GM19023 (cell line): ENCODE results near the gene PID1.

Experiments used
- ATAC-seq: cut with Tn5 transposase; IDR thresholded peaks from one replicate; pipeline ENCODE4 v1.9.1; 2021; ENCODE audit warnings: mild to moderate bottlenecking, moderate library complexity; ENCODE audit not compliant: unreplicated experiment

The PID1 gene

GRCh38 chr2:229127471-229127870 lies 143.6 kb downstream of the PID1 start:
- no peak for ATAC-seq

- no peak for ATAC-seq
Measured at GRCh38 chr2:229126066-229126465, 145.0 kb downstream of the PID1 start.

GRCh38 chr2:229124136-229124535 lies 147.0 kb downstream of the PID1 start:
- ATAC-seq = no peak

- peak; percentile 54 for ATAC-seq
Measured at GRCh38 chr2:229118927-229119326, 152.2 kb downstream of the PID1 start.

- ATAC-seq = no peak
Measured at GRCh38 chr2:229118336-229118735, 152.8 kb downstream of the PID1 start.

DNA sequence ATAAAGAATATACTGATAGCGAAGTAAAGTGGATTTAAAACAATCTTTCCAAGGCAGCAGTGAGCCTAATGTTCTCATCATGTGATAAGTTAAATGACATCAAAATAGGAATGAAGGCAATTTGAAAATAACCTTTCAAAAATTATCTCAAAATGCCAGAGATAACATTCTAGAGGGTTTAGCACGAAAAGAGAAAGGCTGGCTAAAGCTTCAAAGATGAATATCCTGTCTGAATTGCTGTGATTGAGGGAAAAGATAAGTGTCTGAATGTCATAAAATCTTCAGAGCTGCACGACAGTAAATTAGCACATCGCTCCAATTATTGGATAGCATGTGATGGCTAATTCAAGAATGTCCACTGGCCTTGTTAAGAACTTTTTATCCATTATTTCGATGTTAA lies 159.3 kb downstream of the PID1 start:
- no peak for ATAC-seq

GRCh38 chr2:229109195-229109594 lies 161.9 kb downstream of the PID1 start:
- ATAC-seq = no peak

DNA sequence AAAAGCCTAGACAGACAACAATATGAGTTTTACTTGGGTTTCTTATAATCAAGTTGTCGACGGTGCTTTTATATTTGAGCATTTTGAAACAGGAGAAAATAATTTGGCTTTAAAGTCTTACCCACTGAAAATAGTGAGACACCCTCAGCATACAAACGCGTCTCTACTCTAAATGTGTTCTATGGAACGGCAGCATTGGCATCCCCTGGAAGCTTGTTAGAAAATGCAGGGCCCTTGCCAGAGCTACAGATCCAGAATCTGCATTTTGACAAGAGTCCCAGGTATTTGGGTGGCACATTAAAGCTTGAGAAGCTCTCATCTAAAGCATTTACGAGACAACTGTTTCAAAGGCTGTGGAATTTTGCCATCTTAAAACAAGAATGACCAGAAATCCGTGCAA lies 163.5 kb downstream of the PID1 start:
- ATAC-seq = no peak

DNA sequence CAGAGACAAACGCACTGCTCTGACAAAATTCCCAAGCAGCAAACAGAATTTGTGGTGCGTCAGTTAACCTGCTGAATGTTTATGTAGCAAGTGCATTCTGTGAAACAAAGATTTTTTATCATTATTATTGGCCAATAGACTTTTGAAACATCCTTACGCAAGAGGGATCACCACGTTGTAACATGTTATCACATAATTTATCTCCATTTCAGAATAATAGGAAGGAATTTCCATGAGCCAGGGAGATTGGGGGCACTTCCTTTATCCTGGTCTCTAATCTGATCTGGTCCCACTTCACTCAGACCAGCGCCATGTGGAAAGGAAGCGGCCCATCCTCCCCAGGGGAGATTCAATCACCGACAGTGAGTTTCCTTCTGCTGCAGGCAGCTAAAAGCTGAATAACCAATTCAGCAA lies 166.1 kb downstream of the PID1 start:
- no peak for ATAC-seq

DNA sequence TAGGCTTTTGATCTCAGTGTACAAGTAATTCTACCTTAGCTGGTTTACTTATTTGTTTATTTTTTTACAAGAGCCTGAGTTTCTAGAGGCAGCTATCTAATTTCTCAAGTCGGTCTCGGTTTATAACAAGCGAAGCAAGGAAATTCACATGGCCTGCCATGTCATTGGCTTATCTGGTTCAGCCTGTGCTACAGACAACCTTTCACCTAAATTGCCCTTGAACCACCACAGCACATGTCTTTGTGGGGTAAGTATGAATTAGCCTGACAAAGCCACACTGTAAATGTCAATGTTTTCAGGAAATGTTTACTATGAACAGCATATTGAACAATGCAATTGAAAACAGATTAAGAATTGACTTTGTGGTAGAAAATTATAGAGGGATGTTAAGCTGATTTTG lies 167.1 kb downstream of the PID1 start:
- ATAC-seq = no peak

- no peak for ATAC-seq
Measured at GRCh38 chr2:229101314-229101713, 169.8 kb downstream of the PID1 start.

DNA sequence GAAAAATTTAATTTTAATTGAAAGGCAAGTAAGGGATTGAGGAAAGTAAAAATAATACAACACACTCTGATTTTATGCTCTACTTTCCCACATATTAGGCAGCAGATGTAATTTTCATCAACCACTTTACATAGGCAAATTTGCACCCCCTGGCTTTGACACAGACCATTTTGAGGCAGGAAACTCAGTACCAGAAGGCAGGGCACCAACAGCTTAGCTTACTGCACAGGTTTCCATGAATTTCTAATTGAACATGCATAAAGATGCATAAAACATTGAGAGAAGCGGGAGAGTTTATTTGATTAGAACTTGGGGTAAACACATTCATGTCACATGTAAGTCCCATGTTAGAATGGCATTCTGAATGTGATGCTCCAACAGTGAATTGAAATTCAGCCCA lies 171.9 kb downstream of the PID1 start:
- no peak for ATAC-seq

DNA sequence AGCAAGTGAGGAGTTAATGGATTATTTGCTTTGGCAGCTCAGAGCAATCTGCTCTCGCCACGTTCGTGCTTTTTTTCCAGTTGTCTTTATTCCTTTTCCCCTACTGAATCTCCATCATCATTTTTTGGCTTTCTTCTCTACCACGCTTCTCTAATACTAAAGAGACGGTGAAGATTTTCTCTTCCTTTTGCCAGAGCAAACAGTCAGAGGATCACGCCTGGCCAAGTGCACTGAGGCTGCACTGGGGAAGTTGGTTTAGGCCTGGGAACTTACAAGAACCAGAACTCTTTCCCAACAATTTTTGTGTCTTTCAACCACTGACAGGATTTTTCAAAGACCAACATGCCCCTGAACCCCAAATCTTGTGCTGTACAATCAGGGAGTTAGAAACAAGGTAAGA lies 172.3 kb downstream of the PID1 start:
- ATAC-seq = no peak

- no peak for ATAC-seq
Measured at GRCh38 chr2:229096409-229097066, 174.5 kb downstream of the PID1 start.

GRCh38 chr2:229095472-229095871 lies 175.6 kb downstream of the PID1 start:
- ATAC-seq = no peak

- ATAC-seq = no peak
Measured at GRCh38 chr2:229090225-229090624, 180.9 kb downstream of the PID1 start.

GRCh38 chr2:229089776-229090175 lies 181.3 kb downstream of the PID1 start:
- no peak for ATAC-seq

GRCh38 chr2:229088966-229089700 lies 182.0 kb downstream of the PID1 start:
- ATAC-seq = no peak

- ATAC-seq = no peak
Measured at GRCh38 chr2:229088517-229088913, 182.6 kb downstream of the PID1 start.

GRCh38 chr2:229087843-229088516 lies 183.1 kb downstream of the PID1 start:
- no peak for ATAC-seq

- no peak for ATAC-seq
Measured at GRCh38 chr2:229087267-229087666, 183.8 kb downstream of the PID1 start.

GRCh38 chr2:229085439-229085838 lies 185.6 kb downstream of the PID1 start:
- ATAC-seq = no peak
